Prostate gland (tissue), 2 donors: ENCODE data around the gene TBC1D7.

Experiments used
- POLR2A ChIP-seq: fragments of 450-650 bp; IDR thresholded peaks from one replicate; pipeline ENCODE4 v1.6.1; 2016; ENCODE audit warnings: antibody characterized with exemption, mild to moderate bottlenecking
- TF ChIP-seq, protein P1 (sequence below), 4 experiments: fragments of 200-600 bp in 2 of 4; fragments of 450-650 bp in 2 of 4; sonication (generic) in 2 of 4; IDR thresholded peaks; 1 replicate in 3 of 4; 2 replicates in 1 of 4; pipeline ENCODE4 v1.5.1; 2016 to 2019; ENCODE audit warnings: antibody characterized with exemption in 4 of 4, mild to moderate bottlenecking in 2 of 4, moderate library complexity in 2 of 4

DNA sequence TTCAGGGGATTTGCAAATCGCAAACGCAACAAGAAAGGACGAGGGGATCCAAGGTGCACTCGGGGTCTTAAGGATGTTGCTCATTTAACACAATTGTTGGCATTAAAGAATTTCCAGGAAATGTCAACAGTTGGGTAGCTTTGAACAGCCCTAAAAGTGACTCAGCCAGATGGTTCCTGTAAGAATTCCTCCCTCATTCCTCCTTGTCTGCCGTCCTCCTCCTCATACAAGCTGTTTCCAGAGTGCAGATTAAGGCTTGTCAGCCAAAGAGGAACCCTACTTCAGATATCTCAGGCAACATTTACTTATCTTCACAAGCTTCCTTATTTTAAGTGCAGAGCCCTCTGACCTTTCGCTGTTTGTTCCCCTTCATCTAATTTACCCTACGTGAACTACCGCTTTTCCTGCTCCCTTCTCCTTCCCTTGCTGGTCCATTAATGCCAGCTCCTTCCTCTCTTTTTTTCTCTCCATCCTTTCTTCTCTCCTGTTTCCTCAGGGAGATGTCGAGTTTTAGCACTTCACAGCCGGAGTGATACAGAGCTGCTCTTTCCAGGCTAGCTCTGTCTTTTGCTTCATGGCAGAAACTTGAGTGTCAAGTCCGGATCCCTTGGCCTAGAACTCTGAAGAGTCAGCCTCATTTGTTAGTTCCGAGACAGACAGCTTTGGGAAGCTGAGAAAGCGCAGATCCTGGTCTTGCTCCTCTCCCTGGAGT lies 26.1 kb upstream of the TBC1D7 start:
- TF ChIP-seq POLR2A = no peak
- TF ChIP-seq, protein P1, sequence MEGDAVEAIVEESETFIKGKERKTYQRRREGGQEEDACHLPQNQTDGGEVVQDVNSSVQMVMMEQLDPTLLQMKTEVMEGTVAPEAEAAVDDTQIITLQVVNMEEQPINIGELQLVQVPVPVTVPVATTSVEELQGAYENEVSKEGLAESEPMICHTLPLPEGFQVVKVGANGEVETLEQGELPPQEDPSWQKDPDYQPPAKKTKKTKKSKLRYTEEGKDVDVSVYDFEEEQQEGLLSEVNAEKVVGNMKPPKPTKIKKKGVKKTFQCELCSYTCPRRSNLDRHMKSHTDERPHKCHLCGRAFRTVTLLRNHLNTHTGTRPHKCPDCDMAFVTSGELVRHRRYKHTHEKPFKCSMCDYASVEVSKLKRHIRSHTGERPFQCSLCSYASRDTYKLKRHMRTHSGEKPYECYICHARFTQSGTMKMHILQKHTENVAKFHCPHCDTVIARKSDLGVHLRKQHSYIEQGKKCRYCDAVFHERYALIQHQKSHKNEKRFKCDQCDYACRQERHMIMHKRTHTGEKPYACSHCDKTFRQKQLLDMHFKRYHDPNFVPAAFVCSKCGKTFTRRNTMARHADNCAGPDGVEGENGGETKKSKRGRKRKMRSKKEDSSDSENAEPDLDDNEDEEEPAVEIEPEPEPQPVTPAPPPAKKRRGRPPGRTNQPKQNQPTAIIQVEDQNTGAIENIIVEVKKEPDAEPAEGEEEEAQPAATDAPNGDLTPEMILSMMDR (IDR thresholded peaks at IDR 0.05) = no peak
